Stimulated activated CD8-positive, alpha-beta memory T cell treated with anti-CD3 and anti-CD28 coated beads, Interleukin-15, amount 100 ng/mL, for 4 hours (primary cell): ENCODE measurements around the gene ANXA5.
"Not testable (repeated sequence)": the region's sequence is repeated elsewhere in the genome, so short reads cannot be mapped to it uniquely, and the experiment has no call there.

ENCODE experiments used
- DNase-seq, 2 donors: peaks; one replicate each; pipeline ENCODE4 v3.0.0-alpha.2; 2020; ENCODE audit warnings: low read depth in 2 of 2

The ANXA5 gene

DNA sequence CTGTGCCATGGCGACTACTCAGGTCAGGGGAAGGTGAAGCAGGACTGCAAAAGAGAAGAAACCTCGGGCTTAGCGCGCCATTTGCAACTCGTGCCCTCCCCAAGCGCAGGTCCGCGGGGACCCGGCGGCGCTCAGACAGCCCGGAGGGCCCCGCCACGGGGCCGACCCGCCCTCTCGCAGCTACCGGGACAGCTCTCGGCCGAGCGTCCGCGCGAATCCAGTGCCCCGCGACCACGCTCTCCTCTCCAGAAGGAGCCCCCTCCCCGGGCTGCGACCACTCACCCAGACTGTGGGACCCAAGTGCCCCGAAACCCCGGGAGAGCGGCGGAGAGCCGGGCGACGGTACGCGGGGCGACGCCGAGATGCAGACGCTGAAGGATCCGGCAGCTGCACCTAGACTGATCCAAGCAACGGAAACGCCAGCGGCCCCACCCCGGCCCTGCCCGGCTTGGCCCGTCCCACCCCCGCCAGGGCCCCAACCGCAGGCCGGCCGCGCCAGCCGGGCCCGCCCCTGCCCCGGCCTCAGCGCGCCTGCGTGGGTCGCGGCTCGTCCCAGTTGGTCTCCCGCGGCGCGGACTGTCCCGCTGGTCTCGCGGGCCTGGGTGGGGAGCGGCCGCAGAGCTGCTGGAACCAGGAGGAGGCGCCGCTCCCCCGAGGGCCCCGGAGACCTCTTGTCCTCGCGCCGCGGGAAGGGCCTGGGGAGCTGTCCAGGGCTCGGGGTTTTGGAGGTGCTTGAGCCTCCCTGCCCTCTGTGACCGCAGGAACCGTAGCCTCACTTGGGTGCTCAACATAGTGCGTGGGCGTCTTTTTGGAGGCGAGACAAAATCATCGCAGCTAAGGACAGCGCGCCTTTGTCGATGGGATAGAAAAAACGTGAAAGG, at the start of gene ANXA5:
TSS of gene ANXA5 (minus strand) at position 400 of the 881 bp plus-strand sequence. CDS start at position 9, 391 bp downstream.
- peak; percentile 25 to 42 for DNase-seq

DNA sequence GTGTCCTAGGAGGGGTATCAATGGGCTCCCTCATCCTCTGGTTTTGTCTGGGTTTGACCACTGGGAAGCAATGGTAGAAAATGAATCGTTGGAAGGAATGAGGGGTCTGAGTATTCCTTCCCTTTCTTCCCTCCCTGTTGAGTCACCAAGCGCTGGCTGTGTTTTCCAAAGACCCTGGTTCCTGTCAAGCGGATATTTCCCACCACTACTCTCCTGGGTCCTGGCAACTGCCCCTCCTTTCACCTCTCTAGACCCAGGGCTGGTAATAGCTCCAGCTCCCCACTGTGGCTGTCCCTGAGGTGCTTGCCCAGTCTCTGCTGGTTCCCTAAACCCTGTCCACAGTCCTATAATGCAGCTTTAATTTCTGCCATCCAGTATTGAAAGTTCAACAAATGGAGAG, 46.0 kb upstream of the ANXA5 start:
- DNase-seq: no peak

DNA sequence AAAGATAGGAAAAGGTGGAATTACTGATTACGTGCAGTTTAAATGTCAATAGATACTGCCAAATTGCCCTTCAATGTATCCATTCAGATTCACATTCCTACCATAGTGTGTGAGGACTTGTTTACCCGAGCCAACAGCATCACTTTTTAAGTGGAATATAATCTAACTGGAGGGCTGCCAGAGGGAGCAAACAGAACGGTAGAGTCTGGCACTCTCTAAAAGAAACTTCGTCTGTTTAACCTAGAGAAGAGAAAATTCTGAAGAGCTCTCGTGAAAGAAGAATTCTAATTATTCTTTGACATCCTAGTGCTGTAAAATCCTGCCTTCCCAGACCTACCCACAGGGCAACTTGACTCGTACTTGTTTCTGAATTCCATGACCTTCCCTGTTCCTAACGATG, 45.0 kb upstream of the ANXA5 start:
- no peak for DNase-seq

DNA sequence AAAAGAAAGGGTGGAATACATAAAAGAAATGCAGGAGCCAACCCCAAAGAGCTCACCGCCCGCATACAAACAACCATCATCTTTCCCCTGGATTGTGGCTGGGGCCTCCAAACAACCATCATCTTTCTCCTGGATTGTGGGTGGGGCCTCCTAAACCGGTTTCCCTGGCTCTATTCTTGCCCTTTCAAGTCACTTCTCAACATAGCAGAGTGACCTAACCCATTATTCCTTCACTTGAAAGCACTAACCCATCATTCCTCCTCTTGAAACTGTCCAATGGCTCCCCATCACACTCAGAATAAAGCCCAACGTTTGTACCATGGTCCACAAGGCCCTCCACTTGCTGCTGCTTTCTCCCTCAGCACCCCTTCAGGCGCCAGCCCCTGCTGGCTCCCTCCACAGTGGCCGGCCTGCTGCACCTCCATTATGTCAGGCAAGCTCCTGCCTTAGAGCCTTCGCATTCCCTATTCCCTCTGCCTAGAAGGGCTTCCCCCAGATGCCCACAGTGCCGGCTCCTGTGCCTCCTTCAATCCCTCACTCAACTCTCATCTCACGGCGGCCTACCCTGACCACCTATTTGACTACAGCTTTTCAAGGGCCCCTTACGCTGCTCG, 44.1 kb upstream of the ANXA5 start:
- no peak for DNase-seq

DNA sequence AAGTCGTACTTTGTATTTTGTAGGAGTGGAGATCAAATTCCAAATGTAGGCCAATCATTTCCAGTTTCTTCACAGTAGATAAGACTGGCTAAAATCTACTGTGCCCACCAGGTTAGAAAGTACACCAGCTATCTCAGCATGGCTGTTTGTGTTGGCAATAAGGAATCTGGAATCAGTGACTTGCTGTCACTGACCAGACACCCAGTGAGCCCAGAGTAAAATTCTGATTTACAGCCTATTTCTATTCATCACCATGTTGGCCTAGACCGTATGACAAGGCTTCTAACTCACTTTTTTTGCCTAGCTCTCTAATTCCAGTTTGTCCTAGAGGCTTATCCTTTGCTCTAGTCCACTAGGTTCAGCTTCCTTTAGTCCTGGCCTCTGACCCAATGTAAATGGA, 42.8 kb upstream of the ANXA5 start:
- no peak for DNase-seq

DNA sequence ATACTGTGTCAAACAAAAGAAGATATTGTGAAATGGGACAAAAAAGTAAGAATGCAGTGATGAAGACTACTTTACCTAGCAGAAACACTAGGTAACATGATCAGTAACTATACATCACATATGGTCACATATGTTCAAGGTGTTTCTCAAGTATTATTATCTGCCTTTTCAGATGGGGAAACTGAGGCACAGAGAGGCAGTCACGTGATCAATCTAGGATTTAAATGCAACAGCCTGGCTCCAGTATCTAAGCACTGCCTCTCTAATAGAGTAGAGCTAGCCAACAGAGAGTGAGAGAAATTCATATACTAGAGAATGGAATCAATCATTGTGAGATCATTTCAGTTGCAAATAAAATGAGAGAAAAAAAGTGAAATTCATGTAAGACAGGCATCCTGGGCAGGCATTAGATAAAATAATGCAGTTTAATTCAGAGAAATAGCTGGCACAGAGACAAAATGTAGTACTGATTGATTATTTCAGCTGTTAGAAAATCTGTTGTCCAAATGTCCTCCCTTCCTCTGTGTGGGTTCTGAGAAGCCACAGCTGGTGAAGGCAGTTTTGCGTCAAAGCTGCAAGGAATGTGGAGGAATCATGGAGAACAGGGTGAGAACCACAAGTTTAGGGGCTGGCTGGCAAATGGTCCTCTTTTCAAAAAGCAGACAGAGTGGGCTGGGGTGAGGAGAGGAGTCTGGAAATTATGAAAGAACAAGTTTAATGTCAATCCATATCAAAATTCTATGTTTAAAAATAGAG, 42.2 kb upstream of the ANXA5 start:
- DNase-seq: no peak

DNA sequence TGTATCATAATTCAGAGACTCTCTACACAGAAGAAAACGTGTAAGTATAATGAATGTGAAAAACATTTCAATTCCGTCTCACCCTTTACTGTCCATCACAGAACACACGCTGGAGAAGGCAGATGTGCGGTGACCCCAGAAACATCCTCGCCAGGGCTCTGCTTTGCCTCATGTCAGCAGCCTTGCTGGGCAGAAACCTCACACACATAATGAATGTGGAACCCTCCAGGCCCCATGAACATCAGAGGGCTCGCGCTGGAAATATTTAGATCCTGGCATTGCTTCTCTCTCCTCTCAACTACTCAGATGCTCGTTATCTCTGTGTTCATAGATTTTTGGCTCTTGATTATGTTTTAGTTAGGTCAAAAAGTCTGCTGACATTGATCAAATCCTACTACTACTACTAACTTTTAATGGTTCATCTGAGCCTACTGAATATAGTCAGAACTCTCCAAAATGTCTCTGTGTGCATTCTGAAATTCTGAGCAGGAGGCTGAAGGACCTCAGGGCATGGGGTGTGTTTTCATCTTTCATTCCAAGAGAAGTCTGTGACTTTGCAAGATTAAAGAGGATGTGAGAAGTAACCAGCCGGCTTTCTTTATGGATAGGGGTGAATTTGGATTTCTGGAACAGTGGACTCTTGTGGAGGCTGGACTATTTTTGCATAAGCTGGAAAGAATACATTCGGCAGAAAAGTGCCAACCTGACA, 41.2 kb upstream of the ANXA5 start:
- no peak for DNase-seq

DNA sequence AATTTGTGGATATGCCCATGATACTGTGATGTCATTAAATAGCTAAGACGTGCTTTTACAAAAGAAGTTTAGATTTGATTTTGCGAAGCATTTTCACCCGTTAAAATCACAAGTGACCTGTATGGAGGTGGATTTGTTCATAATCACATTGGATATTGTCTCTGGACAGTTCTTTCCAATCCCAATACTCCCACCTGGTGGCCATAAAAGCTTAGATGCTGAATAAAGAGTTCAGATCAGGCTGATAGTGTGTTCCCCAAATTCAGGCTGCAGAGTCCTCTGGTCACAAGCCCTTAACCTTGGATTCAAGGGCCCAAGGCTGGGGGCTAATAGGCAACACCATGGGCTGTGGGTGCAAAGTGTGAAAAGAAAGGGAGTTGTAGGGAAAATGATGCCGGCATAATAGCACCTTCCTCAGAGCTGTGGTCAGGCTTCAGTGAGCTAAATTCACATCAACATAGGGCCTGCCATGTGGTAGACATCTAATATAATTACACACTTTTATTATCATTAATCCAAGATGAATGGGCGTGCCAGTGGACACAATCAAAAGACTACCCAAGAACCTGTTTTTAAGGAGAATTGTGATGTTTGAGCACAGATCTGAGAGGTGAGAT, 40.1 kb upstream of the ANXA5 start:
- no peak for DNase-seq

DNA sequence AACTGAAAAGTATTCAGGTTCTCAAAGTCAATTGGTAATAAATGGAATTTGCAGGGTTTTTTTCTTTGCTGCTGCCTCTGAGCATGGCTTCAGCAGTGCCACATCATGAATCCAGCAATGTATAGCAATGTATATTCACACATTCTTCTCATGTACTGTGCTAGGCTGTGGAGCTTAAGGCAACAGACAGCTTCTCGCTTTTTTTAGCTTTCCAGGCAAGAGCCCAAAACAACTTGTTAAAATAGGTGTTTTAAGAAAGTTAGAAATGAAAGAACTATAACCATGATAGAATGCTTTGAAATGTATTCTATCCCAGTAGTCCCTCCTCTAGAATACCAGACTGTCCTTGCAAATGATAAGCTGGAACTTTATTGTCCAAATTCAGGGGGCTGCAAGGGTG, 37.8 kb upstream of the ANXA5 start:
- DNase-seq: no peak

DNA sequence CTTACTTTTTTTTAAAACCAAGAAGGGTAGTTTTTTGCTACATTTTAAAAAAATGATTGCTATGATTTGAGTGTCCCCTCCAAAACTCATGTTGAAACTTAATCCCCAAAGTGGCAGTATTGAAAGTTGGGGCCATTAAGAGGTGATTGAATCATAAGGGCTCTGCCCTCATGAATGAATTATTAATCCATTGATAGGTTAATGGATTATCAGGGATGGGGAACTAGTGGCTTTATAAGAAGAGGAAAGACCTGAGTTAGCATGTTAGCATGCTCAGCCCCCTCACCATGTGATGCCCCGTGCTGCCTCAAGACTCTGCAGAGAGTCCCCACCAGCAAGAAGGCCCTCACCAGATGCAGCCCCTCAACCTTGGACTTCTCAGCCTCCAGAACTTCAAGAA, 37.2 kb upstream of the ANXA5 start:
- DNase-seq: no peak

DNA sequence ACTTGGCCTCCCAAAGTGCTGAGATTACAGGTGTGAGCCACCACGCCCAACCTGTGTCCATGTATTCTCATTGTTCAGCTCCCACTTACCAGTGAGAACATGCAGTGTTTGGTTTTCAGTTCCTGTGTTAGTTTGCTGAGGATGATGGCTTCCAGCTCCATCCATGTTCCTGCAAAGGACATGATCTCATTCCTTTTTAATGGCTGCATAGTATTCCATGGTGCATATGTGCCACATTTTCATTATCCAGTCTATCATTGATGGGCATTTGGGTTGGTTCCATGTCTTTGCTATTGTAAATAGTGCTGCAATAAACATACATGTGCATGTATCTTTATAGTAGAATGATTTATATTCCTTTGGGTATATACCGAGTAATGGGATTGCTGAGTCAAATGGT, 33.0 kb upstream of the ANXA5 start:
- DNase-seq: not testable (repeated sequence)

DNA sequence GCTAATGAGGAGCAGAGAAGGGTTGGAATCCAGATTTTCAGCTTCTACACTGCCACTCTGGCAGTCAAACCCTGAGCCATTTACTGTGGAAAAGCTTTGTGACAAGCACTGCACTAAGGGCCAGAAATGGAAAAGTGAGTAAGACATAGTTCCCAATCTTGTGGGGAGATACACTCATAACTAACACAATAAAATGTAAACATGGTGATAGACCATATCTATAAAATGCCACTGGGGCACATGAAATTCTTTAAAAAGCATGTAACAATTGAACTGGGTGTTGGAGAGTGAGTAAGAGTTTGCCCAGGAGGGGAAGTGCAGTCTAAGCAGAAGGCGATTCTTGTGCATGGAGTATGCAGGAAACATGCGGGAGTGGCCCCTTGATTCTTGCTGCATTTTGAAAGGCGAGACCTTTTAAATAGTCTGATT, 32.0 kb upstream of the ANXA5 start:
- no peak for DNase-seq

DNA sequence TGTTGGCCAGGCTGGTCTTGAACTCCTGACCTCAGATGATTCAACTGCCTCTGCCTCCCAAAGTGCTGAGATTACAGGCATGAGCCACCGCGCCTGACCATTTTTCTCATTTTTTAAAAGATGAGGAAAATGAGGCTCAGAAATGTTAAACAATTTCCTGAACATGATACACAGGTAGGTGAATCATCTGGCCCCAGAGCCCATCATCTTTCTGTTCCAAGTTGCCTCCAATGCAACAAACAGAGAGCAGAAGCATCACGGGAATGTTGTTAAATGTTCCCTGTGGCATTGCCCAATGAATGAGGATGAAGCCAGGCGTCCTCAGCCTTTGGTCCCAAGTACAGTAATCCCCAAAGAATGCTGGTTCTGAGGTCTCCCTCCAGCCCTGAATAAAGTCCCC, 31.3 kb upstream of the ANXA5 start:
- DNase-seq: no peak

DNA sequence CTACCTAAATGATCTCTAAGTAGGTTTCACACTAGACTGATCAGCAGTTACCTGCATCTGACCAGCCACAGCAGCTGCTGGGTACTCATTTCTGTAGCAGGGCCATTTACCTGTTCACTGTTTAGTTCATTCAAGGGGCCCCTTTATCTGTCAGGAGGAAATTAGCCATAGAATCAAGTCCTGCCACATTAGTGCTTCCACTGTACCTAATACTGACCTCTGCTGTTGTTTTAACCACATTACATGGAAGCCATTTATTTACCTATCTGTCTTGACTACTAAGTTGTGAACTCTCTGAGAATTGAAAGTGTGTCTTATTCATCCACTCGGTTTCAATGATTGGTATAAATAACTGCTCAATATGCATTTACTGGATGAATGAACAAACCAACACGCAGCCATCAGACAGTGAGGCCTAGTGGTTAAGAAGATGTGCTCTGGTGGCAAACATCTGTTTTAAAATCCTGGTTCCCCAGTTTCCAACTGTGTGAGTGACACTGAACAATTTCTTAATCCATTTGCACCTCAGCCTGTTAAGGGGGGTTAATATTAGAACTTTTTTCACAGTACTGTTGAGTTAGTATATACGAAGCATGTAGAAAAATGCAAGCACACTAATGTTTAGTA, 30.0 kb upstream of the ANXA5 start:
- no peak for DNase-seq

DNA sequence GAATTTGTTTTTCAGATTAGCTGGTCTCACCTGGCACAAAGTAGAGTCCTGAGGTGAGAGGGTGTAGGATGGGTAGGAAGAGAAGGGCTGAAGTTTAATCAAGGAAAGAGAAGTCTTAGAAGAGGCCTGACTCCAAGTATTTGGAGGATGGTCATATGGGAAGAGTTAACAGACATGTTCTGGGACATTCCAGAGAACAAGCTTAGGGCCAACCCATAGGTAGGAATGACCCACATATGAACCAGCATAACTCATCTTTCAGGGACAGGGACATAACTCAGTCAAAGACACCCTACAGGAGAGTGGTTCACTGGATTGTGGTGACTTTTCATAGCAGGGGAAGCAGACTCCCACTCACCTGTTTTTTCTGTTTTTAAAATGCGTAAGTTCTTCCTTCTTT, 27.9 kb upstream of the ANXA5 start:
- no peak for DNase-seq

DNA sequence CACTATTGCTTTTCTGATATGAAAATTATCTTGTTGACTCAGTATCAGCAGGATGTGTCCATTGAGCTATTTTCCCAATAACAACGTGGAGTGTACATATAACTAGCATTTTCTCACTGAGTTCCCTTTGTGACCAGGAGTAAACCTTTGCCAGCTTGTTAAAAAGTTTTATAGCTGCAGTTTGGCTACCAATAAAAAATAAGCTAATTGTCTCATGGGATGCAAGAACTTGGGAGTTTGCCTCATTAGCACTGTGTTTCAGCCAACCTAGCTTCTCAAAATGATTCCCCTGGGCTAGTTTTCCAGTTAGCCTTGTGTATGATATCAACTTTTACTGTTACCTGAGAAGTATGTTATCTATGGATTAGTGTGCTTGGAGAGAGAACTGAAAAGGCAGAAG, 24.9 kb upstream of the ANXA5 start:
- DNase-seq: no peak

DNA sequence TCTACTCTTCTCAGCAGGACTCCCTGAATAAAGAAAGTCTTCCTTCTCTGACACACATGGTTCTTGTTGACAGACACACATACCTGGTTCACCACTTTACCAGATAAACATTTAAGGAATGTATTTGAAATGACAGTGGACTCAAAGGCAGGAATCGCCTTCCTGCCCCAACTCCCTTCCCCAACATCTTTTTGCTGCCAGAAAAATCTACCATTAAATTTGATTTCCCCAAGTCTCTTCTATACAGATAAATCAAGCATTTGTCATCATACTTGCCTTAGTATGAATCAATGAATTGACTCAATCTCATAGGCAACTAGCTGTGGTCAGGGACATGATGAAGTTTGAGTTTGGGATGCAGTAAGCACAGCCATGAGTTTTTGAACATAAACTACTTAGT, 23.3 kb upstream of the ANXA5 start:
- DNase-seq: no peak

DNA sequence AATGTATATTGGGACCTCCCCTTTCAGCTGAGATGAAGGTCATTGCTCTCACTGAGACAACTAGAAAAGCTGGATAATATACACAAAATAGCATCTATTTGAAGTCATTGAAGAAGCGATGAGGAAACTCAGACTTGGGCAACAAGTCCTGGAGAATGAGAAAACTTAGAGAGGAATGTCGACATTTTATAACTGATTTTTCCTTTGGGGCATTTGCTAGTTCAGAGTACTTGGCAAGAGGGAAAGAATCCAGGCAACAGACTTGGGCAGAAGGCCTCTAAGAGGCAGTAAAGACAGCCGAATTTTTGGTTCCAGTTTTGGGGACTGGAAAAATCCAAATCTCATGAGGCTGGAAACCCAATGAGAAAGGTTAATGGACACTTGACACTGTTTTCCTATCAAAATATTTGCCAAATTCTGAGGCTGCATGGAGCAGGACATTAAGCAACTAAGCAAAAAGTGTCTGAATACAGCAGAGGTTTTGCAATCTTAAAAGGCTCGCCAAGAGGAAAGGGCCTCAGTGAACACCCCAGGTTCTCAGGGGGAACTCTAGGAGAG, 21.0 kb upstream of the ANXA5 start:
- DNase-seq: no peak

DNA sequence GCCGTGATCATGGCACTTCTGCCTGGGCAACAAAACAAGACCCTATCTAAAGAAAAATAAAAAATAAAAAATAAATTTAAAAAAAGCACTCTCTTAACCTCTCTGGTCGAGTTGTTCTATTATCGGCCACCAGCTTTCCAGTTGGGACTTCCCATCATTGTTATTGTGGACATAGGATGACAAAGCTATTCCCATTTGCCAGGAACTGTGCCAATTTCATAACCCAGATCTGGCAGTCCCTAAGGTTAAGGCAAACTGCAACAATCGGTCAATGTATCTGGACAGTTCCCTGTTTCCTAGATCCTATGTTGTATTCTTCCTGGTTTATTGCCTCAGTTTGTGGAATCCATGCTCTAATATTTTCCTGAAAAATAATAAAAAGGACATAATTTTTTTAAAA, 17.8 kb upstream of the ANXA5 start:
- no peak for DNase-seq

DNA sequence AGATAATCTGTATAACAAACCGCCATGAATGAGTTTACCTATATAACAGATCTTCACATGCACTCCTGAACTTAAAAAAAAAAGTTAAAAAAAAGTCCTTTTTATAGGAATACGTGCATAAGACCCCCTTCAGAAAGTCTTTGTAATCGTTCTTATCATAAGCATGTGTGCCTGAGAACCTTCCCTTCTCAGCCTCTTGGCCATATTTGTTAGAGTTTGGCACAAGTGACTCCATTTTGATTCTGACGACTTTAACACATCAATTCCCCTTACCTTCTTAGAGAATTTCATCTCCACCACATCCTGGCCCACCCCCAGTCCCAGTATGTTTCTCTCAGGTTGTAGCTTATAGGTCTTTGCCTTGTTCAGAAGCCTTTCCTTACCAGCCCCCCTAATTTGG, 16.0 kb upstream of the ANXA5 start:
- DNase-seq: no peak
